Measurements from ENCODE around the gene ENDOV.
A peak's percentile ranks its signal among the peaks of the same experiment; 100 is the strongest.

ENDOV gene

GRCh38 chr17:80388601-80389000 lies 26.4 kb upstream of the ENDOV start:
- no peaks in the 10 kb centered on the region for H3K27me3 ChIP-seq (ENCODE audit: control insufficient read depth in 1 of 2, insufficient read depth in 2 of 2, low read length in 2 of 2)
- H3K9ac ChIP-seq (ENCODE audit: low read length in 2 of 2): no peak overlapping the region
- no peak overlapping the region for H3K27ac ChIP-seq (ENCODE audit: low read length)
- no peaks in the 10 kb centered on the region for H3K4me1 ChIP-seq (ENCODE audit: control insufficient read depth, insufficient read depth, low read length)
- peaks cover 70% of the 10 kb centered on the region in 2 donors for H3K36me3 ChIP-seq (ENCODE audit: control insufficient read depth in 2 of 2, insufficient read depth in 2 of 2, low read length in 2 of 2)
- H3K4me3 ChIP-seq (ENCODE audit: low read length in 2 of 2): no peak overlapping the region
- no peaks in the 10 kb centered on the region for H3K9me3 ChIP-seq (ENCODE audit: control insufficient read depth in 2 of 2, low read length in 2 of 2)

GRCh38 chr17:80389011-80389995 lies 25.7 kb upstream of the ENDOV start:
- Histone ChIP-seq H3K27me3 (ENCODE audit: control insufficient read depth in 1 of 2, insufficient read depth in 2 of 2, low read length in 2 of 2) (no peaks in the 10 kb centered on the region), H3K36me3 (ENCODE audit: control insufficient read depth in 2 of 2, insufficient read depth in 2 of 2, low read length in 2 of 2) (peaks cover 63 to 66% of the 10 kb centered on the region in 2 donors)

GRCh38 chr17:80393241-80393890 lies 21.6 kb upstream of the ENDOV start:
- H3K9ac ChIP-seq (ENCODE audit: low read length in 2 of 2): no peak overlapping the region
- no peaks in the 10 kb centered on the region for H3K4me1 ChIP-seq (ENCODE audit: control insufficient read depth, insufficient read depth, low read length)
- H3K9me3 ChIP-seq (ENCODE audit: control insufficient read depth in 2 of 2, low read length in 2 of 2): no peaks in the 10 kb centered on the region
- H3K27ac ChIP-seq (ENCODE audit: low read length): no peak overlapping the region
- no peak overlapping the region for H3K4me3 ChIP-seq (ENCODE audit: low read length in 2 of 2)
- no peaks in the 10 kb centered on the region for H3K27me3 ChIP-seq (ENCODE audit: control insufficient read depth in 1 of 2, insufficient read depth in 2 of 2, low read length in 2 of 2)
- peaks cover 34 to 43% of the 10 kb centered on the region in 2 donors for H3K36me3 ChIP-seq (ENCODE audit: control insufficient read depth in 2 of 2, insufficient read depth in 2 of 2, low read length in 2 of 2)

More at GRCh38 chr17:80389011-80389995, 25.7 kb upstream of the ENDOV start:
- Histone ChIP-seq H3K9me3 (ENCODE audit: control insufficient read depth in 2 of 2, low read length in 2 of 2) (no peaks in the 10 kb centered on the region), H3K4me1 (ENCODE audit: control insufficient read depth, insufficient read depth, low read length) (no peaks in the 10 kb centered on the region), H3K9ac (ENCODE audit: low read length in 2 of 2) (no peak overlapping the region), H3K4me3 (ENCODE audit: low read length in 2 of 2) (no peak overlapping the region), H3K27ac (ENCODE audit: low read length) (no peak overlapping the region)

DNA sequence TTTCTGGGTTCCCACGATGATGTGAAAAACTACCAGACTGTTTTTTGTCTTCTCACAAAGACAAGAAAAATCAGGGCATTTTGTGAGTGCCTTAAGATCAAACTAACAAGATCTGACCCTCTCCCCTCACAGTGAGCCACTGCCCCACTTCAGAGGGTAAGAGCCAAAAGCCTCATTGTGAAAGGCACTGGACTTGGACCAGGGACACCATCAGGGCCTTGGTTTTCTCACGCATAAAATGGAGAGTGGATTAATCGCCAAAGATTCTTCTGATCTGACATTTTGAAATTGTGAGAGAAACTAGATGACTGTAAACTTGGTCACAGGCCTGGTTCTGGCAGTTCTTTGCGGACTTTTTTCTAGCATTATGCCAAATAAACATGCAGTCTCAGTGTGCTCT lies 21.0 kb upstream of the ENDOV start:
- Histone ChIP-seq H3K27ac (ENCODE audit: low read length) (no peak overlapping the region), H3K36me3 (ENCODE audit: control insufficient read depth in 2 of 2, insufficient read depth in 2 of 2, low read length in 2 of 2) (peaks cover 28 to 37% of the 10 kb centered on the region in 2 donors), H3K4me1 (ENCODE audit: control insufficient read depth, insufficient read depth, low read length) (no peaks in the 10 kb centered on the region), H3K9ac (ENCODE audit: low read length in 2 of 2) (no peak overlapping the region), H3K27me3 (ENCODE audit: control insufficient read depth in 1 of 2, insufficient read depth in 2 of 2, low read length in 2 of 2) (no peaks in the 10 kb centered on the region), H3K4me3 (ENCODE audit: low read length in 2 of 2) (no peak overlapping the region), H3K9me3 (ENCODE audit: control insufficient read depth in 2 of 2, low read length in 2 of 2) (no peaks in the 10 kb centered on the region)

GRCh38 chr17:80394629-80395216 lies 20.2 kb upstream of the ENDOV start:
- peak overlapping the region in 1 of 2 donors; percentile 21 for H3K9ac ChIP-seq (ENCODE audit: low read length in 2 of 2)
- H3K9me3 ChIP-seq (ENCODE audit: control insufficient read depth in 2 of 2, low read length in 2 of 2): no peaks in the 10 kb centered on the region
- peaks cover 20 to 30% of the 10 kb centered on the region in 2 donors for H3K36me3 ChIP-seq (ENCODE audit: control insufficient read depth in 2 of 2, insufficient read depth in 2 of 2, low read length in 2 of 2)
- no peaks in the 10 kb centered on the region for H3K4me1 ChIP-seq (ENCODE audit: control insufficient read depth, insufficient read depth, low read length)
- no peak overlapping the region for H3K27ac ChIP-seq (ENCODE audit: low read length)
- no peaks in the 10 kb centered on the region for H3K27me3 ChIP-seq (ENCODE audit: control insufficient read depth in 1 of 2, insufficient read depth in 2 of 2, low read length in 2 of 2)
- H3K4me3 ChIP-seq (ENCODE audit: low read length in 2 of 2): no peak overlapping the region

DNA sequence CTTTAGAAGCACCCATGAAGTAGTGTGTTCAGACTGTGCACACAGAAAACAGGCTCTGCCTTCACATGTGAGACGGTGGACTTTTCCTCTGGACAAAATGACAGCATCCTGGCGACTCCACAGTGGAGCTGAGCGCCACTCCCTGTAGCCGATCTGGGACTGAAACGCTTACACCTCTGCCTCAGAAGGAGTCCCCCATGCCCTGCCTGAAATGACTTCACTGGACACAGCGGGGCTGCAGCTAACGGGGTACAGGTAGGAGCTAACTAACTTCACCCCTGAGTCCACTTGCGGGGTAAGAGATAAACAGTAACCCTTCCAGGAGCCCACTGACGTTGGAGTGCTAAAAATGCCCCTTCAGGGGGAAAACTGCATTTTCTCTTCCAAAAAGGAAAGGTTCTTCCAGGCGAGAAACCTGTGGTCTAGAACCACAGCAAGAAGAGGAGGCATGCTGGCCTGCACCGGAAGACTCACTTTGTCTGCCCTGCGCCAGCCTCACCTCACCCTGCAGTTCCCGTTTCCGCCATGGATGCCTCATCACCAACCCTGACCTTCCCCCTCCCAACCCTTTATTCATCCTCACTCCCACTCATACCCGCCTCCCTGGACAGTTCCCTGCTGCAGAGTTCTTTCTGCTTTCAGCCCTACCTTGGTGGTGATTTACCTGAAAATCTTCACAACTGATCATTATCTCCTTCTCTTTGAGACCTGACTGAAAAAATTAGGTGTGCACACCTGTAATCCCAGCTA lies 19.4 kb upstream of the ENDOV start:
- H3K4me3 ChIP-seq (ENCODE audit: low read length in 2 of 2): no peak overlapping the region
- H3K4me1 ChIP-seq (ENCODE audit: control insufficient read depth, insufficient read depth, low read length): no peaks in the 10 kb centered on the region
- H3K9me3 ChIP-seq (ENCODE audit: control insufficient read depth in 2 of 2, low read length in 2 of 2): no peaks in the 10 kb centered on the region
- no peak overlapping the region for H3K27ac ChIP-seq (ENCODE audit: low read length)
- H3K9ac ChIP-seq (ENCODE audit: low read length in 2 of 2): no peak overlapping the region
- H3K27me3 ChIP-seq (ENCODE audit: control insufficient read depth in 1 of 2, insufficient read depth in 2 of 2, low read length in 2 of 2): no peaks in the 10 kb centered on the region
- peaks cover 13 to 25% of the 10 kb centered on the region in 2 donors for H3K36me3 ChIP-seq (ENCODE audit: control insufficient read depth in 2 of 2, insufficient read depth in 2 of 2, low read length in 2 of 2)

DNA sequence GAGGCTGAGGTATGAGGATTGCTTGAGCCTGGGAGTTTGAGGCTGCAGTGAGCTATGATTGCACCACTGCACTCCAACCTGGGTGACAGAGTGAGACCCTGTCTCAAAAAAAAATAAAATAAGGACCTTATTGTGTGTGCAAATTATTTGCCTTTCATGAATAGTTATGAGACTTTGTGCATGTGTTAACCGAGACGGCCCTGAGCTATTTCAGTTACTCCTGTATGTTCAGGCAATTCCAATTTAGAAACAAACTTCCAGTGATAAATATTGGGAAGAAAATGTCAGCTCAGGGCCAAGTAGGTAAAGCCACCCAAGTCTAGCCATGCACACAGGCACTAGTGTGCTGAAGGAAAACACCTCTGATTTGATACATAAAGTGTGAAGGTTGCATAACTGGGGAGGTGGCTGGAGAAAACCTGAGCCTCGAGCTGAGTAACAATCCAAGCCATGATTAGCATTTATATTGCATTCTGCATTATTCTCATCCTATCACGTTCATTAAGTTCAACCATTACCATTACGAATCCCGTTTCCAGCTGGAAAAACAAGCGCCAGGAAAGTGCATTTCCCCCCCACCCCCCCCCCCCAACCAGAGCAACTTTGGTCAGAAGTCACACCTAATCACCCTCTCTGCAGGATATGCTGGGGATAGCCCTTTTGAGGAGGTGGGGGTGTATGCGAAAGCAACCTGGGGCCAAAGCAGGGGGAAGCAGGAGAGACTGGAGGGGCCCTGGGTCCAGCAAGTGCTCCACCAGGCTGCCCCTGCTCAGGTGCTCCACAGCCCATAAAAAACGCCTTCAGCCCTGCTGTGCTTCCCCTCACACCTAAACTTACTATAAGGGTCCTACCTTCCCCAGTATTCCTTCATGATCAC lies 18.6 kb upstream of the ENDOV start:
- Histone ChIP-seq H3K4me3 (ENCODE audit: low read length in 2 of 2) (no peak overlapping the region), H3K27me3 (ENCODE audit: control insufficient read depth in 1 of 2, insufficient read depth in 2 of 2, low read length in 2 of 2) (no peaks in the 10 kb centered on the region), H3K9ac (ENCODE audit: low read length in 2 of 2) (no peak overlapping the region), H3K27ac (ENCODE audit: low read length) (no peak overlapping the region), H3K36me3 (ENCODE audit: control insufficient read depth in 2 of 2, insufficient read depth in 2 of 2, low read length in 2 of 2) (peaks cover 9 to 23% of the 10 kb centered on the region in 2 donors), H3K4me1 (ENCODE audit: control insufficient read depth, insufficient read depth, low read length) (no peaks in the 10 kb centered on the region), H3K9me3 (ENCODE audit: control insufficient read depth in 2 of 2, low read length in 2 of 2) (no peaks in the 10 kb centered on the region)

GRCh38 chr17:80397034-80397387 lies 18.0 kb upstream of the ENDOV start:
- Histone ChIP-seq H3K27ac (ENCODE audit: low read length) (no peak overlapping the region), H3K9ac (ENCODE audit: low read length in 2 of 2) (no peak overlapping the region), H3K4me3 (ENCODE audit: low read length in 2 of 2) (no peak overlapping the region), H3K27me3 (ENCODE audit: control insufficient read depth in 1 of 2, insufficient read depth in 2 of 2, low read length in 2 of 2) (no peaks in the 10 kb centered on the region), H3K9me3 (ENCODE audit: control insufficient read depth in 2 of 2, low read length in 2 of 2) (no peaks in the 10 kb centered on the region), H3K36me3 (ENCODE audit: control insufficient read depth in 2 of 2, insufficient read depth in 2 of 2, low read length in 2 of 2) (peaks cover 7 to 22% of the 10 kb centered on the region in 2 donors), H3K4me1 (ENCODE audit: control insufficient read depth, insufficient read depth, low read length) (no peaks in the 10 kb centered on the region)

- Histone ChIP-seq H3K4me3 (ENCODE audit: low read length in 2 of 2) (no peak overlapping the region), H3K36me3 (ENCODE audit: control insufficient read depth in 2 of 2, insufficient read depth in 2 of 2, low read length in 2 of 2) (peaks cover 3 to 22% of the 10 kb centered on the region in 2 donors), H3K27ac (ENCODE audit: low read length) (no peak overlapping the region), H3K9ac (ENCODE audit: low read length in 2 of 2) (no peak overlapping the region), H3K4me1 (ENCODE audit: control insufficient read depth, insufficient read depth, low read length) (no peaks in the 10 kb centered on the region), H3K27me3 (ENCODE audit: control insufficient read depth in 1 of 2, insufficient read depth in 2 of 2, low read length in 2 of 2) (no peaks in the 10 kb centered on the region), H3K9me3 (ENCODE audit: control insufficient read depth in 2 of 2, low read length in 2 of 2) (no peaks in the 10 kb centered on the region)
These were observed 17.3 kb upstream of the ENDOV start for GRCh38 chr17:80397686-80398085.

Data from stomach smooth muscle (tissue), 2 donors.